ENCODE data around the gene LRRC28. TPM values are rescaled to one million over a fixed set of nuclear protein-coding genes. Genes with fewer than 3 reads are reported as not detected.
A peak's percentile ranks its signal among the peaks of the same experiment; 100 is the strongest.

Gene LRRC28
- total and polyA plus RNA-seq, 10 of the 15 experiments (the other 5 are each of a cell fraction or from before 2014, with no cell fraction given) = 21.3 to 54.9 (median 27.7) TPM

DNA sequence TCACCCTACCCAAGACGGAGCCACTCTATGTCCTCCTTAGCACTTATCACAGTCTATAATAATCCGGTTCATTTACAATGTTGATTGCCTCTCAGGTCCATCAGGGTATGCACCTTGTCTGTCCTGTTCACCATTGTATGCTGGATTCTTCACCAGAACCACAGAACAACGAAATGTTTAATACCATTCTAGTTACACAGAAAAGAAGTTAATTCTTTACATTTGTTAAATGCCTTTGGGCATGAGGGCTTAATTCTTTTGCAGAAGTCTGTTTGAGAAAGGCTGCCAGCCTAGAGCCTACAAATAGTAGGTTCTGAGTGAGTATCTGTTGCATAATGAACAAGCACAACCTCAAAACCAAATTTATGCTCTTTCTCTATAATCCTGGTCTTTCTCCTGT lies 24.5 kb upstream of the LRRC28 start:
- FAIRE-seq = no peak
- no peak overlapping the region for H2AFZ ChIP-seq (ENCODE audit: control insufficient read depth, low read depth, low read length)
- no peaks in the 10 kb centered on the region for H4K20me1 ChIP-seq (ENCODE audit: control insufficient read depth, insufficient read depth)
- SMC1A ChIA-PET (ENCODE audit: uncharacterized antibody, unreplicated experiment) = interaction anchor here (1.3 to 1.5 kb wide), 2 partner anchors 11 to 14 kb away, joined by 3 to 4 read pairs; no protein-coding TSS in a partner anchor
- in situ Hi-C loops (cut with MboI) (no loop called here), intact Hi-C loops (cut with micrococcal nuclease; ENCODE audit: unreplicated experiment) (no loop called here)
- RAD21 ChIA-PET (ENCODE audit: unreplicated experiment) = interaction anchor here (1.0 kb wide), 1 partner anchor 121 kb away, joined by 3 read pairs; the partner anchor contains the start of gene SYNM
- H3K27me3 ChIP-seq (replicated peaks in 1 of 2; ENCODE audit: control insufficient read depth in 2 of 2, insufficient read depth in 2 of 2, low read length in 1 of 2) = no peaks in the 10 kb centered on the region
- no peak overlapping the region for H3K4me2 ChIP-seq (ENCODE audit: control insufficient read depth, insufficient read depth)
- WGBS (ENCODE audit: insufficient coverage, insufficient replicate concordance, low lambda C conversion rate, missing lambda C conversion rate) = 43% methylated on average over 3 of the region's 3 CpGs
- TF ChIP-seq, protein P1, sequence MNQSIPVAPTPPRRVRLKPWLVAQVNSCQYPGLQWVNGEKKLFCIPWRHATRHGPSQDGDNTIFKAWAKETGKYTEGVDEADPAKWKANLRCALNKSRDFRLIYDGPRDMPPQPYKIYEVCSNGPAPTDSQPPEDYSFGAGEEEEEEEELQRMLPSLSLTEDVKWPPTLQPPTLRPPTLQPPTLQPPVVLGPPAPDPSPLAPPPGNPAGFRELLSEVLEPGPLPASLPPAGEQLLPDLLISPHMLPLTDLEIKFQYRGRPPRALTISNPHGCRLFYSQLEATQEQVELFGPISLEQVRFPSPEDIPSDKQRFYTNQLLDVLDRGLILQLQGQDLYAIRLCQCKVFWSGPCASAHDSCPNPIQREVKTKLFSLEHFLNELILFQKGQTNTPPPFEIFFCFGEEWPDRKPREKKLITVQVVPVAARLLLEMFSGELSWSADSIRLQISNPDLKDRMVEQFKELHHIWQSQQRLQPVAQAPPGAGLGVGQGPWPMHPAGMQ (IDR thresholded peaks at IDR 0.05; ENCODE audit: borderline replicate concordance) = no peak
- TF ChIP-seq, protein P2, sequence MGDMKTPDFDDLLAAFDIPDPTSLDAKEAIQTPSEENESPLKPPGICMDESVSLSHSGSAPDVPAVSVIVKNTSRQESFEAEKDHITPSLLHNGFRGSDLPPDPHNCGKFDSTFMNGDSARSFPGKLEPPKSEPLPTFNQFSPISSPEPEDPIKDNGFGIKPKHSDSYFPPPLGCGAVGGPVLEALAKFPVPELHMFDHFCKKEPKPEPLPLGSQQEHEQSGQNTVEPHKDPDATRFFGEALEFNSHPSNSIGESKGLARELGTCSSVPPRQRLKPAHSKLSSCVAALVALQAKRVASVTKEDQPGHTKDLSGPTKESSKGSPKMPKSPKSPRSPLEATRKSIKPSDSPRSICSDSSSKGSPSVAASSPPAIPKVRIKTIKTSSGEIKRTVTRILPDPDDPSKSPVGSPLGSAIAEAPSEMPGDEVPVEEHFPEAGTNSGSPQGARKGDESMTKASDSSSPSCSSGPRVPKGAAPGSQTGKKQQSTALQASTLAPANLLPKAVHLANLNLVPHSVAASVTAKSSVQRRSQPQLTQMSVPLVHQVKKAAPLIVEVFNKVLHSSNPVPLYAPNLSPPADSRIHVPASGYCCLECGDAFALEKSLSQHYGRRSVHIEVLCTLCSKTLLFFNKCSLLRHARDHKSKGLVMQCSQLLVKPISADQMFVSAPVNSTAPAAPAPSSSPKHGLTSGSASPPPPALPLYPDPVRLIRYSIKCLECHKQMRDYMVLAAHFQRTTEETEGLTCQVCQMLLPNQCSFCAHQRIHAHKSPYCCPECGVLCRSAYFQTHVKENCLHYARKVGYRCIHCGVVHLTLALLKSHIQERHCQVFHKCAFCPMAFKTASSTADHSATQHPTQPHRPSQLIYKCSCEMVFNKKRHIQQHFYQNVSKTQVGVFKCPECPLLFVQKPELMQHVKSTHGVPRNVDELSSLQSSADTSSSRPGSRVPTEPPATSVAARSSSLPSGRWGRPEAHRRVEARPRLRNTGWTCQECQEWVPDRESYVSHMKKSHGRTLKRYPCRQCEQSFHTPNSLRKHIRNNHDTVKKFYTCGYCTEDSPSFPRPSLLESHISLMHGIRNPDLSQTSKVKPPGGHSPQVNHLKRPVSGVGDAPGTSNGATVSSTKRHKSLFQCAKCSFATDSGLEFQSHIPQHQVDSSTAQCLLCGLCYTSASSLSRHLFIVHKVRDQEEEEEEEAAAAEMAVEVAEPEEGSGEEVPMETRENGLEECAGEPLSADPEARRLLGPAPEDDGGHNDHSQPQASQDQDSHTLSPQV (IDR thresholded peaks at IDR 0.05) = no peak
- TF ChIP-seq, protein P3, sequence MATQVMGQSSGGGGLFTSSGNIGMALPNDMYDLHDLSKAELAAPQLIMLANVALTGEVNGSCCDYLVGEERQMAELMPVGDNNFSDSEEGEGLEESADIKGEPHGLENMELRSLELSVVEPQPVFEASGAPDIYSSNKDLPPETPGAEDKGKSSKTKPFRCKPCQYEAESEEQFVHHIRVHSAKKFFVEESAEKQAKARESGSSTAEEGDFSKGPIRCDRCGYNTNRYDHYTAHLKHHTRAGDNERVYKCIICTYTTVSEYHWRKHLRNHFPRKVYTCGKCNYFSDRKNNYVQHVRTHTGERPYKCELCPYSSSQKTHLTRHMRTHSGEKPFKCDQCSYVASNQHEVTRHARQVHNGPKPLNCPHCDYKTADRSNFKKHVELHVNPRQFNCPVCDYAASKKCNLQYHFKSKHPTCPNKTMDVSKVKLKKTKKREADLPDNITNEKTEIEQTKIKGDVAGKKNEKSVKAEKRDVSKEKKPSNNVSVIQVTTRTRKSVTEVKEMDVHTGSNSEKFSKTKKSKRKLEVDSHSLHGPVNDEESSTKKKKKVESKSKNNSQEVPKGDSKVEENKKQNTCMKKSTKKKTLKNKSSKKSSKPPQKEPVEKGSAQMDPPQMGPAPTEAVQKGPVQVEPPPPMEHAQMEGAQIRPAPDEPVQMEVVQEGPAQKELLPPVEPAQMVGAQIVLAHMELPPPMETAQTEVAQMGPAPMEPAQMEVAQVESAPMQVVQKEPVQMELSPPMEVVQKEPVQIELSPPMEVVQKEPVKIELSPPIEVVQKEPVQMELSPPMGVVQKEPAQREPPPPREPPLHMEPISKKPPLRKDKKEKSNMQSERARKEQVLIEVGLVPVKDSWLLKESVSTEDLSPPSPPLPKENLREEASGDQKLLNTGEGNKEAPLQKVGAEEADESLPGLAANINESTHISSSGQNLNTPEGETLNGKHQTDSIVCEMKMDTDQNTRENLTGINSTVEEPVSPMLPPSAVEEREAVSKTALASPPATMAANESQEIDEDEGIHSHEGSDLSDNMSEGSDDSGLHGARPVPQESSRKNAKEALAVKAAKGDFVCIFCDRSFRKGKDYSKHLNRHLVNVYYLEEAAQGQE (IDR thresholded peaks at IDR 0.05; ENCODE audit: low read depth, low read length) = no peak
- TF ChIP-seq NR2C2 (IDR thresholded peaks at IDR 0.05; ENCODE audit: borderline replicate concordance, control insufficient read depth, insufficient read length, low read depth) = no peak
- no peaks in the 10 kb centered on the region for H3K79me2 ChIP-seq (ENCODE audit: control insufficient read depth, insufficient read depth, low read length)
- CTCF ChIA-PET = no interaction called here
- no peak overlapping the region for H3K4me3 ChIP-seq
- TSS peak; percentile 42 for BruUV-seq (replicated peaks)
- no peaks in the 10 kb centered on the region for H3K9me3 ChIP-seq (replicated peaks; ENCODE audit: control insufficient read depth, insufficient read depth, low read length)
- no peak overlapping the region for H3K9ac ChIP-seq (ENCODE audit: control insufficient read depth, insufficient read depth, low read length)
- POLR2A ChIA-PET = no interaction called here
- ATAC-seq = no peak
- no peaks in the 10 kb centered on the region for H3K4me1 ChIP-seq (ENCODE audit: control insufficient read depth, insufficient read depth, low read length)
- no peak overlapping the region for H3K27ac ChIP-seq (ENCODE audit: control insufficient read depth, insufficient read depth)
- no peak for DNase-seq (ENCODE audit: low read depth, low spot score)
- peaks cover 0 to 4% of the 10 kb centered on the region in 2 experiments; a peak in 1 of 4 replicates for H3K36me3 ChIP-seq (ENCODE audit: control insufficient read depth in 2 of 2, insufficient read depth in 2 of 2, low read length in 1 of 2)
